ENCODE measurements around the gene EFNA5.

- no peak for TF ChIP-seq POLR2AphosphoS5 (IDR thresholded peaks at IDR 0.05; ENCODE audit: borderline replicate concordance, low read depth, low read length)
- no peak for TF ChIP-seq EZH2 (IDR thresholded peaks at IDR 0.05)
- TF ChIP-seq FOXP2 (optimal IDR thresholded peaks at IDR 0.05; ENCODE audit: control extremely low read depth, extremely low read length, insufficient read depth): no peak
Observed at GRCh38 chr5:107538331-107538730, 132.4 kb downstream of the EFNA5 start.

Data from SK-N-MC (cell line).